Neural progenitor cell (in vitro differentiated cells): ENCODE measurements around the gene ADCY1. TPM values are rescaled to one million over a fixed set of nuclear protein-coding genes. Genes with fewer than 3 reads are reported as not detected.

Experiments used
- DNase-seq: peaks from one replicate; pipeline ENCODE4 v3.0.0-alpha.2; 2016; ENCODE audit warnings: low spot score
- H2AFZ ChIP-seq: fragments of 200-600 bp; sonication (generic); replicated peaks from 2 replicates; pipeline ENCODE4 v1.6.1; 2016; ENCODE audit warnings: antibody characterized with exemption
- H3F3A ChIP-seq: fragments of 200-600 bp; sonication (generic); 2 replicates; pipeline ENCODE4 v1.6.1; 2016; ENCODE audit warnings: antibody characterized with exemption, low read depth
- H3K27ac ChIP-seq: fragments of 200-600 bp; sonication (generic); 2 replicates; pipeline ENCODE4 v1.5.1; 2016; ENCODE audit warnings: mild to moderate bottlenecking
- H3K27me3 ChIP-seq: fragments of 200-600 bp; sonication (generic); 2 replicates; pipeline ENCODE4 v1.6.1; 2016; ENCODE audit warnings: mild to moderate bottlenecking, moderate library complexity
- H3K36me3 ChIP-seq: fragments of 200-600 bp; sonication (generic); 2 replicates; pipeline ENCODE4 v1.5.1; 2016
- H3K4me1 ChIP-seq: fragments of 200-600 bp; sonication (generic); 2 replicates; pipeline ENCODE4 v1.6.1; 2016; ENCODE audit warnings: mixed run types
- H3K4me2 ChIP-seq: fragments of 200-600 bp; sonication (generic); 2 replicates; pipeline ENCODE4 v1.6.1; 2016
- H3K4me3 ChIP-seq: fragments of 200-600 bp; sonication (generic); 2 replicates; pipeline ENCODE4 v1.5.1; 2016
- H3K79me2 ChIP-seq: fragments of 200-600 bp; sonication (generic); 2 replicates; pipeline ENCODE4 v1.6.1; 2016; ENCODE audit warnings: low read depth
- H3K9ac ChIP-seq: fragments of 200-600 bp; sonication (generic); 2 replicates; pipeline ENCODE4 v1.6.1; 2016
- H3K9me3 ChIP-seq: fragments of 200-600 bp; sonication (generic); 2 replicates; pipeline ENCODE4 v1.5.1; 2016; ENCODE audit warnings: low read depth
- H4K20me1 ChIP-seq: fragments of 200-600 bp; sonication (generic); 2 replicates; pipeline ENCODE4 v1.6.1; 2016; ENCODE audit warnings: low read depth
- H3K27ac Mint-ChIP-seq: 3 replicates; pipeline ENCODE4 v1.8.0; 2021; ENCODE audit warnings: mixed read lengths
- H3K27me3 Mint-ChIP-seq: 2 replicates; pipeline ENCODE4 v1.8.0; 2022; ENCODE audit warnings: low read depth, mild to moderate bottlenecking, inconsistent platforms, moderate library complexity, mixed read lengths; ENCODE audit not compliant: insufficient read depth
- H3K36me3 Mint-ChIP-seq: 3 replicates; pipeline ENCODE4 v1.8.0; 2021; ENCODE audit warnings: mixed read lengths
- H3K4me1 Mint-ChIP-seq: 3 replicates; pipeline ENCODE4 v1.8.0; 2021; ENCODE audit warnings: mixed read lengths
- H3K4me3 Mint-ChIP-seq: 3 replicates; pipeline ENCODE4 v1.8.0; 2021; ENCODE audit warnings: mild to moderate bottlenecking, moderate library complexity, mixed read lengths
- H3K9me3 Mint-ChIP-seq: 3 replicates; pipeline ENCODE4 v1.8.0; 2020; ENCODE audit warnings: mixed read lengths
- CTCF ChIP-seq: fragments of 200-600 bp; sonication (generic); IDR thresholded peaks from 2 replicates; pipeline ENCODE4 v1.5.1; 2017; ENCODE audit warnings: antibody characterized with exemption, mild to moderate bottlenecking
- EZH2 ChIP-seq: fragments of 200-600 bp; sonication (generic); IDR thresholded peaks from 2 replicates; pipeline ENCODE4 v1.6.1; 2017; ENCODE audit warnings: antibody characterized with exemption, mild to moderate bottlenecking, moderate library complexity
- EZH2phosphoT487 ChIP-seq: fragments of 200-600 bp; sonication (generic); IDR thresholded peaks from 2 replicates; pipeline ENCODE4 v1.6.1; 2017; ENCODE audit warnings: antibody characterized with exemption
- total RNA-seq: library from RNA; depleted of rRNA; stranded (reverse); fragments of >200 nt; gene quantifications from 2 replicates; pipeline ENCODE4 v1.2.3, GENCODE V29; 2015; ENCODE audit warnings: low replicate concordance

ADCY1 gene
- total RNA-seq, 1 donor from 2014 or later = 7.4 TPM

DNA sequence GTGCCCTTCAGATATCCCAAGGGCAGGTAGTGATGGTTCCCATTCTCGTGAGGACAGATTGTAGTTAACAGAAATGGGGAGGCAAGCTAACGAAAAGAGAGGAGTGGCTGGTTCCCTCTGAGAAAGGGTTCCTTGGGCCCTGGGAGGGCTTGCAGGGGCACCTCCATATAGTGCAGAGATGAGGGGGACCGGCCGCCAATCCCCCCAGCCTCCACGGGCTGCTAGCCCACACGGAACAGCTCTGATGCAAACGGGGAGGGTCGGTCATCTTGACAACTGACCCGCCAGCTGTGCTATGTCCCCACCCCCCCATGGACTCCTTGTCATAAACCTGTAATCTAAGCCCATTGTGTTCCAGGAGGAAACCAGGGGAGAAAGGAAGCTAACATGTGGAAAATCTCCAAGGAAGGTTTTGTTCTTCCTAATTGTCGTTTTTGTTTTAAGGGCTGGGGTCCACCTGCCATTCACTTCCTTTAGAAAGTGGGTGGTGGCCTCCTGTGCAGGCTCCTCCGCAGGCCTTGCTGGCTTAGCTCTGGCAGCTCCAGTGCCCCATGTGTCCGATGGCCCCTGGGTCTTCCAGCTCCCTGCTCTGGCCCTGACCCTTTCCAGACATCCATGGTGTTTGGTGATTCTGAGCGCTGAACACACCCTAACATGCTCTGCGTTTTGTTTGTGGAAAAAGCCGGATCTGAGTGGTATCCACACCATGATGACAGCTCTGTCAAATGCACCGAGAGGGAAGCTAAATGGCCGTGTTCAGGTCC lies 15.9 kb downstream of the ADCY1 start:
- no peaks in the 10 kb centered on the region for H4K20me1 ChIP-seq
- H3K27me3 ChIP-seq = no peaks in the 10 kb centered on the region
- no peak for TF ChIP-seq EZH2phosphoT487
- DNase-seq = no peak
- peak overlapping the region; percentile 15 for H3K4me2 ChIP-seq
- Mint-ChIP-seq H3K27me3 (peaks cover 9% of the 10 kb centered on the region), H3K9me3 (no peaks in the 10 kb centered on the region), H3K4me3 (no peak overlapping the region), H3K27ac (no peak overlapping the region), H3K4me1 (peaks cover 9% of the 10 kb centered on the region), H3K36me3 (no peaks in the 10 kb centered on the region)
- no peaks in the 10 kb centered on the region for H3K9me3 ChIP-seq
- H3K79me2 ChIP-seq = no peaks in the 10 kb centered on the region
- H3F3A ChIP-seq = no peaks in the 10 kb centered on the region
- H3K4me1 ChIP-seq = no peaks in the 10 kb centered on the region
- no peak overlapping the region for H2AFZ ChIP-seq
- H3K27ac ChIP-seq = no peak overlapping the region
- H3K36me3 ChIP-seq = no peaks in the 10 kb centered on the region
- no peak overlapping the region for H3K4me3 ChIP-seq
- no peak overlapping the region for H3K9ac ChIP-seq

DNA sequence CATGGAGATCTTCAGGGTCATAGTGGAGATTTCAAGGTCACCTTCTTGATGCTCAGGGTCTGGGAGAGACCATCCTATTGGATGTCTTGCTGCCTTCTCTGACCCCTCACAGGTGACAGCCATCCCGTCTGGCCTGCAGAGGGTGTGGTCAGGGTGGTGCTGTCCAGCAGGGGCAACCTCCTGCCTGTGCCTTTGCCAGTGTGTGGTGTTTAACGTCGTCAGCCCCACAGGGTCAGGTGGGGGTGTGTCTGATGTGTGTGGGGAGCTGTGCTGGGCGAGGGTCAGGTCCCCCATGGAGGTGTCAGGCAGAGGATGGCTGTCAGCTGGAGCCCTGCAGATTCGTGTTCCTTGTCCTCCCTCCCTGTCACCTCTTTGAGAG lies 16.5 kb downstream of the ADCY1 start:
- no peak overlapping the region for H3K4me3 Mint-ChIP-seq

DNA sequence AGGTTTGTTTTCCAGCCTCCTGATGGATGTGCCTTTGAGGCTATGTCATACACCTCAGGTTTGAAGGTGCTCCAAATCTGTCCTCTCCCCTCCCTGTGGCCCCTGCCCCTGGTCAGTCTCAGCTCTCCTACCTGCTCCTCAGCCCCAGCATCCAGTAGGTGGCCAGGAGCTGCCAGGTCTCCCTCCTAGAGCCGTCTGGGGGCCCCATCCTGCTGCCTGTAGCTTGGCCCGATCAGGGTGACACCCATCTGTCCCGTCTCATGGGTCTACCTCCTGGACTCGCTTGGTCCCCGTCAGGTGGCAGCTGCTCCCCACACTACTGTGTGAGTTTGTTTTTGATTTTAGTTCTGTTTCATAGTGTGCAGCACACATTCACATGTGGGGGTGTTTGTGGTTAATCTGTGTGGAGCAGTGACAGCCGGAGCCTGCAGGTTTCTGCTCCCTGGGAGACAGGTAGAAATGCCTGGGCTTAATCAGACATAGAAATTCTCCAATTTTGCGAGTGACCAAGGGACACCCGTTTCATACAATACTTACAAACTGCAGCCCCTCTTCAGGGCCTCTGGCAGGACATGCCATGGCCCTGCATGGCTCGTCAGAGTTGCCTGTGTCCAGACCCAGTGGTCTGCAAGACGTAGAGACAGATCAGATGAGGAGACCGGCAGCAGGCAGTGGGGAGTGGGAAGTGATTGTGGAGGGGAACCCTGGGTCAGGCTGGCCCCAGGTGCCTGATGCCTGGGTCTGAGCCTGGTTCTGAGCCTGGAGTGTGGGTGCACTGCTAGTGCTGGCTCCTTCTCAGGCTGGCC lies 17.1 kb downstream of the ADCY1 start:
- Histone ChIP-seq H3K9me3 (no peaks in the 10 kb centered on the region), H3K4me1 (no peaks in the 10 kb centered on the region), H3K27ac (no peak overlapping the region), H3K9ac (no peak overlapping the region), H3K4me3 (no peak overlapping the region), H3K36me3 (no peaks in the 10 kb centered on the region), H3K27me3 (no peaks in the 10 kb centered on the region), H3K4me2 (no peak overlapping the region), H3K79me2 (no peaks in the 10 kb centered on the region), H2AFZ (no peak overlapping the region), H3F3A (no peaks in the 10 kb centered on the region), H4K20me1 (no peaks in the 10 kb centered on the region)
- no peak for DNase-seq
- Mint-ChIP-seq H3K27ac (no peak overlapping the region), H3K9me3 (no peaks in the 10 kb centered on the region), H3K27me3 (peaks cover 9% of the 10 kb centered on the region), H3K4me3 (no peak overlapping the region), H3K36me3 (no peaks in the 10 kb centered on the region), H3K4me1 (peaks cover 12% of the 10 kb centered on the region)
- TF ChIP-seq EZH2 (no peak), EZH2phosphoT487 (no peak), CTCF (no peak)

More for the DNA sequence above, 16.5 kb downstream of the ADCY1 start:
- Histone ChIP-seq H3F3A (no peaks in the 10 kb centered on the region), H3K4me3 (no peak overlapping the region), H3K9me3 (no peaks in the 10 kb centered on the region), H3K36me3 (no peaks in the 10 kb centered on the region), H3K9ac (no peak overlapping the region), H3K27me3 (no peaks in the 10 kb centered on the region), H3K4me2 (no peak overlapping the region), H3K27ac (no peak overlapping the region), H4K20me1 (no peaks in the 10 kb centered on the region), H3K79me2 (no peaks in the 10 kb centered on the region), H2AFZ (no peak overlapping the region), H3K4me1 (no peaks in the 10 kb centered on the region)
- peaks cover 9% of the 10 kb centered on the region for H3K27me3 Mint-ChIP-seq
- no peaks in the 10 kb centered on the region for H3K9me3 Mint-ChIP-seq
- TF ChIP-seq EZH2phosphoT487 = no peak
- TF ChIP-seq EZH2 = no peak
- TF ChIP-seq CTCF = no peak
- H3K27ac Mint-ChIP-seq = peak overlapping the region; percentile 42
- H3K36me3 Mint-ChIP-seq = no peaks in the 10 kb centered on the region
- no peak for DNase-seq
- peaks cover 9% of the 10 kb centered on the region for H3K4me1 Mint-ChIP-seq
